OCI-LY1 (cell line): ENCODE data around the gene GLG1.

Experiments used
- H2AFZ ChIP-seq: fragments of 200-600 bp; sonication (generic), shearing (Covaris generic); 2 replicates; pipeline ENCODE4 v1.6.0; 2014; ENCODE audit warnings: antibody characterized with exemption, mild to moderate bottlenecking, low read length
- H3F3A ChIP-seq: fragments of 200-600 bp; sonication (generic), shearing (Covaris generic); 2 replicates; pipeline ENCODE4 v1.6.0; 2014; ENCODE audit warnings: mild to moderate bottlenecking, antibody characterized with exemption, low read length, moderate library complexity; ENCODE audit not compliant: insufficient read depth
- H3K27ac ChIP-seq: fragments of 200-600 bp; sonication (generic); 2 replicates; pipeline ENCODE4 v1.5.1; 2014; ENCODE audit warnings: low read length, mixed run types, mild to moderate bottlenecking, low read depth; ENCODE audit not compliant: poor library complexity, severe bottlenecking
- H3K27me3 ChIP-seq: fragments of 200-600 bp; sonication (generic); 2 replicates; pipeline ENCODE4 v1.6.0; 2014; ENCODE audit warnings: antibody characterized with exemption, mild to moderate bottlenecking, low read length, moderate library complexity; ENCODE audit not compliant: insufficient read depth
- H3K36me3 ChIP-seq: fragments of 200-600 bp; sonication (generic); 2 replicates; pipeline ENCODE4 v1.6.1; 2014; ENCODE audit warnings: mild to moderate bottlenecking, antibody characterized with exemption, low read length, moderate library complexity, mixed read lengths; ENCODE audit not compliant: insufficient read depth
- H3K4me1 ChIP-seq: fragments of 200-600 bp; sonication (generic); 2 replicates; pipeline ENCODE4 v1.5.1; 2014; ENCODE audit warnings: mild to moderate bottlenecking, low read length, moderate library complexity; ENCODE audit not compliant: insufficient read depth, severe bottlenecking
- H3K4me2 ChIP-seq: fragments of 200-600 bp; sonication (generic), shearing (Covaris generic); 2 replicates; pipeline ENCODE4 v1.6.1; 2014; ENCODE audit warnings: low read length
- H3K4me3 ChIP-seq: fragments of 200-600 bp; sonication (generic); 2 replicates; pipeline ENCODE4 v1.5.1; 2014; ENCODE audit warnings: low read length, low read depth, mild to moderate bottlenecking, mixed read lengths; ENCODE audit not compliant: poor library complexity, severe bottlenecking
- H3K79me2 ChIP-seq: fragments of 200-600 bp; shearing (Covaris generic); 2 replicates; pipeline ENCODE4 v1.6.1; 2016; ENCODE audit warnings: mixed run types, low read length, mixed read lengths; ENCODE audit not compliant: insufficient read depth
- H3K9ac ChIP-seq: fragments of 200-600 bp; sonication (generic), shearing (Covaris generic); 2 replicates; pipeline ENCODE4 v1.6.1; 2014; ENCODE audit warnings: mild to moderate bottlenecking, low read length, mixed read lengths
- H3K9me2 ChIP-seq: fragments of 200-600 bp; sonication (generic), shearing (Covaris generic); 2 replicates; pipeline ENCODE4 v1.6.1; 2014; ENCODE audit warnings: low read depth, mild to moderate bottlenecking, low read length, mixed read lengths
- H3K9me3 ChIP-seq: fragments of 200-600 bp; shearing (Covaris generic); 2 replicates; pipeline ENCODE4 v1.6.1; 2014; ENCODE audit warnings: low read length, mixed read lengths
- H4K20me1 ChIP-seq: fragments of 200-600 bp; sonication (generic), shearing (Covaris generic); 2 replicates; pipeline ENCODE4 v1.6.0; 2016; ENCODE audit warnings: mild to moderate bottlenecking, low read length; ENCODE audit not compliant: insufficient read depth
- CTCF ChIP-seq: fragments of 200-600 bp; sonication (generic), shearing (Covaris generic); IDR thresholded peaks from 2 replicates; pipeline ENCODE4 v1.5.1; 2017; ENCODE audit warnings: mild to moderate bottlenecking, antibody characterized with exemption, low read length, moderate library complexity, mixed read lengths
- EZH2 ChIP-seq: fragments of 200-600 bp; sonication (generic), shearing (Covaris generic); IDR thresholded peaks from 2 replicates; pipeline ENCODE4 v1.8.0; 2017; ENCODE audit warnings: borderline replicate concordance, mixed run types, mild to moderate bottlenecking, antibody characterized with exemption, low read length, moderate library complexity, mixed read lengths

The GLG1 gene

GRCh38 chr16:74607310-74607961 lies 522 bp upstream of the GLG1 start:
- Histone ChIP-seq H3K27ac (no peak overlapping the region), H3K9ac (peak overlapping the region; percentile 87)

GRCh38 chr16:74605746-74606520 lies 981 bp downstream of the GLG1 start:
- Histone ChIP-seq H3K4me3 (peak overlapping the region; percentile 75), H3K9me3 (no peaks in the 10 kb centered on the region), H3K9ac (peak overlapping the region; percentile 87), H3K36me3 (peaks cover under 1% of the 10 kb centered on the region; the same call in 1 of the 2 replicates), H3K27me3 (no peaks in the 10 kb centered on the region), H3F3A (0 out of 2 replicates have a peak, but pooled peaks cover 4% of the 10 kb centered on the region), H3K9me2 (no peaks in the 10 kb centered on the region), H3K4me2 (peak overlapping the region; percentile 75), H4K20me1 (no peaks in the 10 kb centered on the region), H3K27ac (peak overlapping the region; percentile 39), H3K4me1 (peaks cover 40% of the 10 kb centered on the region), H3K79me2 (peaks cover 47% of the 10 kb centered on the region), H2AFZ (no peak overlapping the region)
- TF ChIP-seq EZH2 (no peak), CTCF (no peak)

More at GRCh38 chr16:74607310-74607961, 522 bp upstream of the GLG1 start:
- Histone ChIP-seq H3K27me3 (no peaks in the 10 kb centered on the region), H3K4me3 (peak overlapping the region; percentile 75), H3K9me3 (no peaks in the 10 kb centered on the region), H3K9me2 (no peaks in the 10 kb centered on the region), H3K79me2 (peaks cover 33% of the 10 kb centered on the region), H3K4me1 (peaks cover 29% of the 10 kb centered on the region), H3K4me2 (peak overlapping the region; percentile 75), H3K36me3 (no peaks in the 10 kb centered on the region), H2AFZ (peak overlapping the region; percentile 21; the same call in 1 of the 2 replicates), H3F3A (no peaks in the 10 kb centered on the region), H4K20me1 (no peaks in the 10 kb centered on the region)
- TF ChIP-seq CTCF (no peak), EZH2 (no peak)

- Histone ChIP-seq H3K9ac (peak overlapping the region; percentile 87), H3K27me3 (no peaks in the 10 kb centered on the region), H4K20me1 (no peaks in the 10 kb centered on the region), H3K79me2 (peaks cover 53% of the 10 kb centered on the region), H3K36me3 (peaks cover 3% of the 10 kb centered on the region; the same call in 1 of the 2 replicates), H3K4me3 (peak overlapping the region; percentile 75), H3F3A (0 out of 2 replicates have a peak, but pooled peaks cover 4% of the 10 kb centered on the region), H3K27ac (no peak overlapping the region), H3K4me2 (peak overlapping the region; percentile 75), H3K9me3 (no peaks in the 10 kb centered on the region), H3K4me1 (peaks cover 43% of the 10 kb centered on the region), H2AFZ (no peak overlapping the region), H3K9me2 (no peaks in the 10 kb centered on the region)
- TF ChIP-seq EZH2 = no peak
- TF ChIP-seq CTCF = no peak
Measured at GRCh38 chr16:74605332-74605731, 1.6 kb downstream of the GLG1 start.
